ENCODE measurements around the gene ZNF248. TPM values are rescaled to one million over a fixed set of nuclear protein-coding genes. Genes with fewer than 3 reads are reported as not detected.
"Not testable (repeated sequence)": the region's sequence is repeated elsewhere in the genome, so short reads cannot be mapped to it uniquely, and the experiment has no call there.

ZNF248 gene
- total RNA-seq, 2 experiments from 2014 or later, result 8.1 to 9.1 TPM

GRCh38 chr10:37754538-37755323, 102.7 kb downstream of the ZNF248 start:
- no peaks in the 10 kb centered on the region for H3K36me3 Mint-ChIP-seq (ENCODE audit: low read depth)
- no peak overlapping the region for H3K4me3 Mint-ChIP-seq
- ChIA-PET POLR2A (no interaction called here), CTCF (interaction anchor here (0.7 kb wide), 1 partner anchor 865 kb away, joined by 3 read pairs; no protein-coding TSS in a partner anchor)
- H3K4me1 Mint-ChIP-seq, result no peaks in the 10 kb centered on the region
- peaks cover 10% of the 10 kb centered on the region for H3K9me3 Mint-ChIP-seq
- no peak for DNase-seq
- H3K27me3 Mint-ChIP-seq, result no peaks in the 10 kb centered on the region
- no peak overlapping the region for H3K27ac Mint-ChIP-seq

DNA sequence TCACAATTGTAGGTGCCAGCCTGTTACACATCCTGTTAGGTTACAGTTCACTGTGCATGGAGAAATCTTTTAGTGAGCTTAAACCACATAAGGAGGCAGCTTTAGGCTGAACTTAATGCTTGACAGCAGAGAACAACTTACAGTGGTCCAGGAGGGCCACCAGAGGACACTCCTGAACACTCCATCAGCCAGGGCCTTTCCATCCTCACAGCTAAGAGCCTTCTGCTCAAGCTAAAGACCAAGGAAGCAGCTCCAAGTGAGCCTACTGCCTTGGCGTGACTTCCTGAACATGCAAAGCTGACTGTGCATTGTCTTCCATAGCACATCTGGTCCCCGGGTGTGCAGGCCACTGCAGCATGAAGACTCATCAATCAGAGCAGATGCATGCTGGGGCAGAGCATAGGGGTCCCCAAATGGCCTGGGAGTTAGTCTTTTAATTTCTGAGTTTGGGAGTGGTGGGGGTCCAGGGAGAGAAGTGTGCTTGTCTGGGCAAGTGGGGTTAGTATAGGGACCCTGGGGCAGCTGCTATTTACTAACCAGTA, 105.0 kb downstream of the ZNF248 start:
- no peaks in the 10 kb centered on the region for H3K4me1 Mint-ChIP-seq
- no peak overlapping the region for H3K27ac Mint-ChIP-seq
- H3K9me3 Mint-ChIP-seq, result peaks cover 9% of the 10 kb centered on the region
- H3K4me3 Mint-ChIP-seq, result no peak overlapping the region
- CTCF ChIA-PET, result no interaction called here
- POLR2A ChIA-PET, result no interaction called here
- no peaks in the 10 kb centered on the region for H3K36me3 Mint-ChIP-seq (ENCODE audit: low read depth)
- no peak for DNase-seq
- H3K27me3 Mint-ChIP-seq, result no peaks in the 10 kb centered on the region

DNA sequence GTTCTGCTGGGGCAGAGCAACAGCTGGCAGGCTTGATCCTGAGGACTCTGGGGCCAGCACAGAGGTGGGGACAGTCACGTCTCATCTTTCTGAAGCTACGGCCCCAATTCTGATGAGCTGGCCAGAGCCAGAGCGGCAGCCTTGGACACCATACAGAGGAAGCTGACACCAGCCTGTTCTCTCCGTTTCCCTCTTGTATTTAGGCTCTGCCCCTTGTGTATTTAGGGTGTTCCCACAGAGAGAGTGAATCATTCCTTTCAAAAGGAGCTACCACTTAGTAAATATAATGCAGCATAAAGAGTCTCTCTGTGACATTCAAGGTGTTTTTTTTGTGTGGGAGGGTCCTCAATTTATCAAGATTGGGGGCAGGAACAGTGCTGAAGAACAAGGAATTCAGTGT, 109.2 kb downstream of the ZNF248 start:
- H3K36me3 Mint-ChIP-seq (ENCODE audit: low read depth), result no peaks in the 10 kb centered on the region
- H3K4me1 Mint-ChIP-seq, result no peaks in the 10 kb centered on the region
- no peak for DNase-seq
- H3K27me3 Mint-ChIP-seq, result no peaks in the 10 kb centered on the region
- no peak overlapping the region for H3K4me3 Mint-ChIP-seq
- H3K9me3 Mint-ChIP-seq, result peaks cover 9% of the 10 kb centered on the region
- POLR2A ChIA-PET, result no interaction called here
- CTCF ChIA-PET, result no interaction called here
- H3K27ac Mint-ChIP-seq, result no peak overlapping the region

DNA sequence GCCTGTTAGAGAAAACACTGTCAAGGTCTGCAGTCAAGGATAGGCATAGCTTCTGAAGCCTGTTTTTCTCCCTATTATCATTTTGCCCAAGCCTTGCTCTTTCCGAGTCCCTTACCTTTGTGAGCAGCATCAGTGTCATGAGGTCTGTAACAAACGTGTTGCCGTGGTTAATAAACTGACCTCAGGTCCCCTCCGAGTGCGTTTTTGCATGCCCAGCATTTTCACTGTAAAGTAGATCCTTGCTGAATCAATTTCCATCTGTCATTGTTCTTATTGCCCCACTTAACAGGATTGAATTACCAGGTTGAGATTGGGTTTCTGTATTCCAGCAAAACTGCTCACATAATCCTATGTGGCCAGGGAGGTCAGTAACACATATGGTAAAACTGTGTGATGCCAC, 110.3 kb downstream of the ZNF248 start:
- Mint-ChIP-seq H3K4me3 (no peak overlapping the region), H3K36me3 (ENCODE audit: low read depth) (no peaks in the 10 kb centered on the region), H3K27ac (no peak overlapping the region), H3K9me3 (peaks cover 12% of the 10 kb centered on the region), H3K4me1 (no peaks in the 10 kb centered on the region), H3K27me3 (no peaks in the 10 kb centered on the region)
- CTCF ChIA-PET, result no interaction called here
- POLR2A ChIA-PET, result no interaction called here
- no peak for DNase-seq

GRCh38 chr10:37741831-37742230, 115.6 kb downstream of the ZNF248 start:
- no peaks in the 10 kb centered on the region for H3K36me3 Mint-ChIP-seq (ENCODE audit: low read depth)
- POLR2A ChIA-PET, result no interaction called here
- no peaks in the 10 kb centered on the region for H3K27me3 Mint-ChIP-seq
- no peak overlapping the region for H3K4me3 Mint-ChIP-seq
- no peak for DNase-seq
- CTCF ChIA-PET, result no interaction called here
- no peak overlapping the region for H3K27ac Mint-ChIP-seq
- H3K4me1 Mint-ChIP-seq, result no peaks in the 10 kb centered on the region
- H3K9me3 Mint-ChIP-seq, result peaks cover 17% of the 10 kb centered on the region

DNA sequence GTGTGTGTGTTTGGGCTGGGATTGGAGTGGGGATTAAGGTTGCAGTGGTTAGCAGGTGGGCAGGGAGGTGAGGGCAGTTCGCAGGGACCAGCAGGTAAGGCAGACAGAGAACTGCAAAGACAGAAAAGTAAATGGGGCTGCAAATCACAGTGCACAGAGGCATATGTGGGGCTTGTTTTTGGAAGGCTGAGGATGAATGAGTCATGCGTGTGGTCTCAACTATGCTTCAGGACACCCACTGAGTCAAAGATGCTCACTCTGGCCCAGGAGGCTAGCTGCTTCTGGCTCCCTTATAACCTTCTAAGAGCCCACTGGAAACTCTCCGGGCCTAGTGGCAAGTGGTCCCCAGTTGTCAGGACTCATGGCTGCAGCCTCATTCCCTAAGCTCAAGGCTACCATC, 118.2 kb downstream of the ZNF248 start:
- Mint-ChIP-seq H3K4me3 (no peak overlapping the region), H3K27me3 (no peaks in the 10 kb centered on the region), H3K27ac (no peak overlapping the region), H3K9me3 (peaks cover 22% of the 10 kb centered on the region), H3K4me1 (peaks cover 2% of the 10 kb centered on the region), H3K36me3 (ENCODE audit: low read depth) (no peaks in the 10 kb centered on the region)
- no peak for DNase-seq
- CTCF ChIA-PET, result no interaction called here
- POLR2A ChIA-PET, result no interaction called here

DNA sequence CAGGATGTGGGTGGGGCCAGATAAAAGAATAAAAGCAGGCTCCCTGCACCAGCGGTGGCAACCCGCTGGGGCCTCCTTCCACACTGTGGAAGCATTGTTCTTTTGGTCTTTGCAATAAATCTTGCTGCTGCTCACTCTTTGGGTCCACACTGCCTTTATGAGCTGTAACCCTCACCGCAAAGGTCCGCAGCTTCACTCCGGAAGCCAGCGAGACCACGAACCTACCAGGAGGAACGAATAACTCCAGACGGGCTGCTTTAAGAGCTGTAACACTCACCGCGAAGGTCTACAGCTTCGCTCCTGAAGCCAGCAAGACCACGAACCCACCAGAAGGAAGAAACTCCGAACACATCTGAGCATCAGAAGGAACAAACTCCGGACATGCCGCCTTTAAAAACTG, 119.2 kb downstream of the ZNF248 start:
- DNase-seq; H3K4me3 Mint-ChIP-seq; H3K27me3 Mint-ChIP-seq; POLR2A ChIA-PET; CTCF ChIA-PET; H3K36me3 Mint-ChIP-seq (ENCODE audit: low read depth); H3K27ac Mint-ChIP-seq; H3K4me1 Mint-ChIP-seq: not testable (repeated sequence)
- peaks cover 22% of the 10 kb centered on the region for H3K9me3 Mint-ChIP-seq

DNA sequence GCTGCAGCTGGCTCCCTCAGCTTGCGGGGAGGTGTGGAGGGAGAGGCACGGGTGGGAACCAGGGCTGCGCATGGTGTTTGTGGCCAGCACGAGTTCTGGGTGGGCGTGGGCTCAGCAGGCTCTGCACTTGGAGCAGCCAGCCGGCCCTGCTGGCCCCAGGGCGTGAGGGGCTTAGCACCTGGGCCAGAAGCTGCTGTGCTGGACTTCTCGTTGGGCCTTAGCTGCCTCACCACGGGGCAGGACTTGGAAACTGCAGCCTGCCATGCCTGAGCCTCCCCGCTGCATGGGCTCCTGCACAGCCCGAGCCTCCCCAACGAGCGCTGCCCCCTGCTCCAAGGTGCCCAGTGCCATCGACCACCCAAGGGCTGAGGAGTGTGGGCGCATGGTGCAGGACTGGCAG, 120.1 kb downstream of the ZNF248 start:
- H3K4me1 Mint-ChIP-seq, result peaks cover 6% of the 10 kb centered on the region
- peaks cover 18% of the 10 kb centered on the region for H3K9me3 Mint-ChIP-seq
- no peaks in the 10 kb centered on the region for H3K36me3 Mint-ChIP-seq (ENCODE audit: low read depth)
- ChIA-PET CTCF (no interaction called here), POLR2A (no interaction called here)
- H3K27ac Mint-ChIP-seq, result no peak overlapping the region
- H3K27me3 Mint-ChIP-seq, result no peaks in the 10 kb centered on the region
- DNase-seq, result no peak
- no peak overlapping the region for H3K4me3 Mint-ChIP-seq

DNA sequence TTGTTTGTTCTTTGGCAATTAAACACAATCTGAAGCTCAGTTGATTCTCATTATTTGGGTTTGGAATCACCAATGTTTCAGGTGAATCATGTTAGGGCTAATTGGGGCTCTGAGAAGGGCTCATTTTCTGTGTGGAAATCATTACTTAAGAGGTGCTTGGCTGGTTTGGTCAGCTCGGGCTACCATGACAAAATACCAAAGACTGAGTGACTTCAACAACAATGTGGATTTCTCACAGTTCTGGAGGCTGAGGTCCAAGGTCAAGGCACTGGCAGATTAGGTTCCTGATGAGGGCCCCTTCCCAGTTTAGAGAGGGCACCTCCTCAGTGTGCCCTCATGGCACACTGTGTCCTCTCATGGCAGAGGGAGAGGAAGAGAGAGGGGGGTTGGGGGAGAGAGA, 121.3 kb downstream of the ZNF248 start:
- no peaks in the 10 kb centered on the region for H3K36me3 Mint-ChIP-seq (ENCODE audit: low read depth)
- no peaks in the 10 kb centered on the region for H3K27me3 Mint-ChIP-seq
- DNase-seq, result no peak
- H3K9me3 Mint-ChIP-seq, result peaks cover 18% of the 10 kb centered on the region
- no peak overlapping the region for H3K27ac Mint-ChIP-seq
- peaks cover 6% of the 10 kb centered on the region for H3K4me1 Mint-ChIP-seq
- no peak overlapping the region for H3K4me3 Mint-ChIP-seq
- ChIA-PET CTCF (no interaction called here), POLR2A (no interaction called here)

DNA sequence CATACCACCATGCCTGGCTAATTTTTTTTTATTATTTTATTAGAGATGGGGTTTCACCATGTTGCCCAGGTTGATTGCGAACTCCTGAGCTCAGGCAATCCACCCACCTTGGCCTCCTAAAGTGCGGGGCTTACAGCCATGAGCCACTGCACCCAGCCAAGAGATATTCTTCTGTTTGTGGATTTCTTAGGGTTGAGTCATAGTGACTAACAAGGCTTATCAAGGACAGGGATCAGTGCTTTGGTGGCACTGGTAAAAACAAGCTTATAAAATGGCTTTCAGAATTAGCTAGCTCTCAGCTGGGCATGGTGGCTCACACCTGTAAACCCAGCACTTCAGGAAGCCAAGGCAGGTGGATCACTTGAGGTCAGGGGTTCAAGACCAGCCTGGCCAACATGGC, 122.4 kb downstream of the ZNF248 start:
- CTCF ChIA-PET, result no interaction called here
- POLR2A ChIA-PET, result no interaction called here
- H3K27me3 Mint-ChIP-seq, result no peaks in the 10 kb centered on the region
- H3K36me3 Mint-ChIP-seq (ENCODE audit: low read depth), result no peaks in the 10 kb centered on the region
- no peak for DNase-seq
- H3K27ac Mint-ChIP-seq, result no peak overlapping the region
- peaks cover 6% of the 10 kb centered on the region for H3K4me1 Mint-ChIP-seq
- peaks cover 12% of the 10 kb centered on the region for H3K9me3 Mint-ChIP-seq
- H3K4me3 Mint-ChIP-seq, result no peak overlapping the region

Other genes starting within 250 kb of the ZNF248 start
- gene ZNF25, start 119.0 kb upstream of the ZNF248 start, total RNA-seq, result 1 to 10 TPM; 7.0 TPM
- gene ZNF33A, start 153.1 kb upstream of the ZNF248 start, total RNA-seq, result 10 to 100 TPM; 31.6 to 31.7 TPM
- 10 to 100 TPM; 17.9 to 19.6 TPM for gene ZNF37A, start 236.7 kb upstream of the ZNF248 start, total RNA-seq

Measured in activated CD4-positive, alpha-beta memory T cell treated with anti-CD3 and anti-CD28 coated beads, Interleukin-2, amount 10 ng/mL, durations not matched to agents 7 days and 5 days (primary cell).